Activated naive CD8-positive, alpha-beta T cell (primary cell): ENCODE results near the gene TNFRSF18.

ENCODE experiments used
- H3K27ac Mint-ChIP-seq: one replicate; pipeline ENCODE4 v1.8.0; 2021; ENCODE audit warnings: mixed read lengths
- H3K27me3 Mint-ChIP-seq: one replicate; pipeline ENCODE4 v1.8.0; 2021; ENCODE audit warnings: mixed read lengths
- H3K36me3 Mint-ChIP-seq: one replicate; pipeline ENCODE4 v1.8.0; 2021; ENCODE audit warnings: mixed read lengths
- H3K4me1 Mint-ChIP-seq: one replicate; pipeline ENCODE4 v1.8.0; 2021; ENCODE audit warnings: low read depth, mixed read lengths
- H3K4me3 Mint-ChIP-seq: one replicate; pipeline ENCODE4 v1.8.0; 2021; ENCODE audit warnings: mild to moderate bottlenecking, mixed read lengths
- H3K9me3 Mint-ChIP-seq: one replicate; pipeline ENCODE4 v1.8.0; 2021; ENCODE audit warnings: low read depth, mixed read lengths

The TNFRSF18 gene

DNA sequence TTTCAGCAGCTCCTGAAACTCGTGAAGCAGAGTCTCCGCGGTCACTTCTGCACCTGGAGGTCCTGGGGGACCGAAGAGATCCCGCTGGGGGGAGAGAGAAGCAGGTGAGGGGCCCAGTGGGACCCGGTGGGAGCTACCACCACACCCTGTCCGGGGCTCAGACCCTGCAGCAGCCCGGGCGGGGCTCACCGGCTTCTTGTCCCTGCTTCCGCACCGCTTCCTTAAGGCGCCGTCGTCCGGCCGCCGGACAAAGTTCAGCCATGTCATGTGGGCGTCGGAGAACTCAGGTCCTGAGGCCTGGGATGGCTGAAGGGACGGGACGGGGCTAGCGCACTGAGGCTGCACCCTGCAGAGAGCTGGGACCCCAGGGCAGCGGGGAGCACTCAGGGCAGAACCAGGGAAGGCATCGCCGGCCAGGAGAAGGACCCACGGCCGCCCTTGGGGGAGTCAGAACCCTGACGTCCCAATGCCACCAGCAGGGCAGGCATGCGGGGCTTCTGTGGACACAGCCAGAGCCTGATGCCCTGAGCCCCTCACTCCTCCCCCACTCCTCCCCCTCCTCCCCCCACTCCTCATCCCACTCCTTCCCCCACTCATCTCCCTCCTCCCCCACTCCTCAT lies 37.9 kb upstream of the TNFRSF18 start:
- Mint-ChIP-seq H3K4me3 (no peak overlapping the region), H3K9me3 (no peaks in the 10 kb centered on the region), H3K4me1 (no peaks in the 10 kb centered on the region), H3K36me3 (no peaks in the 10 kb centered on the region), H3K27me3 (no peaks in the 10 kb centered on the region), H3K27ac (no peak overlapping the region)

DNA sequence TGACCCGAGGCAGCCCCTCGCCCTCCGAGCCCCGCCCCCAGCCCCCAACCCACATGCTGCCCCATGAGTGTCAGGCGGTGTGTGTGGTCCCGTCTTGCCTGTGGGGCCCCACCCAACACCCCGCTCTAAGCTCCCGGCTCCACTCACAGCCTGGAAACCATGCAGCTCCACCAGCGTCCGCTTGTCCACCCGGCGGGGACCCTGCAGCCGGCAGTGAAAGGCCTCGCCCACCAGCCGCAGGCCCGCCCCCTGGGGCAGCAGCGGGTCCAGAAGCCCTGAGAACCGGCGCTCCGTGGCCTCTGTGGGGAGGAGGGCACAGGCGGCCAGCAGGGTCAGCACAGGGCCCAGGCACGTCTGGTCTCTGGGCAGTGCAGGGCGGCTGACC lies 37.4 kb upstream of the TNFRSF18 start:
- H3K27ac Mint-ChIP-seq: no peak overlapping the region
- H3K4me3 Mint-ChIP-seq: no peak overlapping the region
- H3K27me3 Mint-ChIP-seq: no peaks in the 10 kb centered on the region
- H3K9me3 Mint-ChIP-seq: no peaks in the 10 kb centered on the region
- no peaks in the 10 kb centered on the region for H3K36me3 Mint-ChIP-seq
- H3K4me1 Mint-ChIP-seq: no peaks in the 10 kb centered on the region

DNA sequence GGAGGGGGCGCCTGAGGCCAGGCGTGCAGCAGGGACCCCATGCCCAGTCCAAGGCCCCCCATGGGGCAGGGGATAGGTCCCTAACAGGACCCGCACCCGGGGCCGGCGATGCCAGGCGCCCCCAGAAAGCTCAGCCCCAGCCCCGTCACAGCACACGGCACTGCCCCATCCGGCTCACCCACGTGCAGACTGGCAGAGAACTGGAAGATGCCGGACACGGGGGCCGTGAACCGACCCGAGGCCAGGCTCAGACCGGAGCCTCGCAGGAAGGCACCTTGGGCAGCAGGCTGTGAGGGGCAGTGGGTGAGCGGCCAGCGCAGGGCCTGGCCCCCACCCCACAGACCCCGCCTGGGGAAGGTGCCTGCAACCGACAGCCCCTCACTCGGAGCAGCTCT lies 36.9 kb upstream of the TNFRSF18 start:
- Mint-ChIP-seq H3K4me1 (no peaks in the 10 kb centered on the region), H3K9me3 (no peaks in the 10 kb centered on the region), H3K4me3 (no peak overlapping the region), H3K36me3 (no peaks in the 10 kb centered on the region), H3K27me3 (no peaks in the 10 kb centered on the region), H3K27ac (no peak overlapping the region)

DNA sequence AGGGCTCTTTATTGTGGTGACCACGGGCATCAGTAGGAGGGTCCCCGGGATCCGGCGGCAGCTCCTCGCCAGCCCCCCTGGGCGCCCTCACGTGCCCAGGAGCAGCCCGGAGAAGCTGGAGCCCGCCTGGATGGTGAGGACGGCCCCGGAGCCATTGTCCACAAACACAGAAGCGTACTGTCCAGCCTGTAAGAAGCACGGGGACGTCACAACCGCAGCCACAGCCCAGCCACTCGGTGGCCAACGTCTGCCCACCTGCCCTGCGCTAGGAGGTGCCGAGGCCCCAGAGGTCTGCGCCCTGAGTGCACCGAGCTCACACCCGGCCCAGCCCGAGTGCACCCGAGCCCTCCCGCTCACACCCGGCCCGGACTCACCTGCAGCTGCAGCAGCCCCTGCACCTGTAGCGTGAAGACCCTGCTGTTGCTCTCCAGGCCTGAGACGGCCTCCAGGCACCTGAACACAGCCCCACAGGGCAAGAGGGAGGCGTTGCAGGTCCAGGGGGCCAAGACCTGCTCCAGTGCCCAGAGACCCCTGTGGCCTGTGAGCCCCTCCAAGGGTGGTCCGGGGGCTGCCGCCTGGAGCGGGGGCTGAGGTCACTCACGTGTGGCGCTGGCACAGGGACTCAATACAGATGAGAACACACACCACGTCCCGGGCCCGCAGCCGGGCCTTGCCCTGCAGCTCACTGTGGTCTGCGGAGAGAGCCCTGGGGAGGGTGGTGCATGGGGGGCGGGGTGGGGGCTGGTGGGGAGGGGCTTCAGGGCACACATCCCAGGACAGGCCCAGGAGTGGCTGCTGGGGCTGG lies 36.3 kb upstream of the TNFRSF18 start:
- Mint-ChIP-seq H3K27me3 (no peaks in the 10 kb centered on the region), H3K4me3 (no peak overlapping the region), H3K4me1 (no peaks in the 10 kb centered on the region), H3K36me3 (no peaks in the 10 kb centered on the region), H3K9me3 (no peaks in the 10 kb centered on the region), H3K27ac (no peak overlapping the region)

DNA sequence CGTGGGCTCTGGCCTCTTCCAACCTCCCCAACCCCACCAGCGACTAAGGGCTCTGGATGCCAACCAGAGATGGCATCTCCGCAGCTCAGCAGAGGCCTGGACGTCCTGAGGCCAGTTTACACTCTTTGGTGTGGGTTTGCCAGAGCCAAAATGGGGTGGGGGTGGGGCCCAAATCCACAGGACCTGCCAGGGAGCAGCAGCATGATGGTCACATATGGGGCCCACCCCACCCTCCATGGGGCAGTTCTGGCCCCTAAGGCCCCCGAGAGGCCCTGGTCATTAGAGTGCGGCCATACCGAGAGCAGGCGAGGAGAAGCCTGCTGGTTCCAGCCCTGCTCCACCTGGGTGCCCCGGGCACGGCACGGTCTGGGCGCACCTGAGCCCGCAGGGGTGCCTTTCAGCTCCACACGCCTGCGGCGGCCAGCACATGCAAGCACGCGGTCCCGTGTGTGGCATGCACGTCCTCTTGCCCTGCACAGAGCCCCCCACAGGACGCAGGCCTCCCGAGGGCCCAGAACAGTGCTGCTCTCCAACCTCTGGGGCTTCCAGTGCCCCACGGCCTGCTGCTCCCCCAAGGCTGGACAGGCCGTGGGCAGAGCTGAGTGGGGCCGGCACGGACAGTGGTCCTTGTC lies 35.3 kb upstream of the TNFRSF18 start:
- H3K27me3 Mint-ChIP-seq: no peaks in the 10 kb centered on the region
- H3K9me3 Mint-ChIP-seq: no peaks in the 10 kb centered on the region
- H3K4me3 Mint-ChIP-seq: no peak overlapping the region
- H3K27ac Mint-ChIP-seq: no peak overlapping the region
- H3K4me1 Mint-ChIP-seq: no peaks in the 10 kb centered on the region
- no peaks in the 10 kb centered on the region for H3K36me3 Mint-ChIP-seq

DNA sequence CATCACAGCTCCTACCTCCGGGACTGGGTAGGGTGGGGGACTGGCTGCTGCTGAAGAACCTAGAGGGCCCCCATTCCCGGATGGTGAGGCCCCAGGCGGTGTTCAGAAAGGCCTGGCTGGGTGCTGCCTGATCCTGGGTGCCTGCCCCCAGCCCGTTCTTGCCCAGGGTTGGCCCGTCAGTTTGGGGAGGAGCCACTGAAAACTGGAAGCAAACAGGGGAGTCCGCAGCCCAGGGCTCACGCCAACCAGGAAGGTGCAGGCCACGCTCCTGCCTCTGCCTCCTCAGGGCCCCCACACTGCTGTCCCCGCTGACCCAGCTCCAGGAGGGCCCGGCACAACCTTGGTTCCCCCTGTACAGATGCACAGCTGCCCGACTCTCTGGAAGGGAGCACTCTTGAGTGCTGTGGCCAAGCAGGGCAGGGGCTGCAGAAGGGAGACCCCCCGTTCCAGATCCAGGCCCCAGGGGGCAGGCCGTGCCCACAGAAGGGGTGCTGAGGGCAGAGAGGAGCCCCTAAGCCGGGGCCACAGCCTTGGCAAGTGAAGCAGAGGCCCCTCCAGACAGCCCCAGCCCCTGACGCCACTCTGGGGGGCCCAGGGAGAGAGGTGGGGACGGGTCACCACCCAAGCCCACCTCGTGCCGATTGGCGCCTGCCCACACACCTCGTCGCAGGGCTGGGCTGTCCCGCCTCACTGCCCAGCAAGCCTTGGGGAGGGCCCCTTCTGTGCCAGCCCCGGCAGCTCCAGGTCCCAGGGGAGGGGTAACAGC lies 34.6 kb upstream of the TNFRSF18 start:
- H3K9me3 Mint-ChIP-seq: no peaks in the 10 kb centered on the region
- H3K4me3 Mint-ChIP-seq: no peak overlapping the region
- H3K27ac Mint-ChIP-seq: no peak overlapping the region
- no peaks in the 10 kb centered on the region for H3K4me1 Mint-ChIP-seq
- no peaks in the 10 kb centered on the region for H3K27me3 Mint-ChIP-seq
- no peaks in the 10 kb centered on the region for H3K36me3 Mint-ChIP-seq

DNA sequence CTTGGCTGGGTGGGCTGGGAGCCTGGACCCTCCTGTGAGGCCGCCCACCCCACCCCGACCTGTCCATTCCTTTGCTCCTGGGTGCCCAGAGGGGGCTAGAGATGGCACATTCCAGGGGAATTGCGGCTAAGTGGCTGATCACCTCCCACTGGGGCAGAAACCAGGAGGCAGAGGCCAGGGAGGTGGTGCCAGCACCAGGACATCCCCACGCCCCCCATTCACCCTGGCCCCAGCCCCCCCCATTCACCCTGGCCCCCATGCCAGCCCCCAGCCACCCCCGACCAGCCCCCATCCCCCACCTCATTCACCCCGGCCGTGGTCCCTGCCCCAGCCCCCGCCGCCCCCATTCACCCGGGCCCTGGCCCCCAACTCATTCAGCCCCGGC lies 33.9 kb upstream of the TNFRSF18 start:
- Mint-ChIP-seq H3K27ac (no peak overlapping the region), H3K27me3 (no peaks in the 10 kb centered on the region), H3K4me1 (no peaks in the 10 kb centered on the region), H3K4me3 (no peak overlapping the region), H3K36me3 (no peaks in the 10 kb centered on the region), H3K9me3 (no peaks in the 10 kb centered on the region)

DNA sequence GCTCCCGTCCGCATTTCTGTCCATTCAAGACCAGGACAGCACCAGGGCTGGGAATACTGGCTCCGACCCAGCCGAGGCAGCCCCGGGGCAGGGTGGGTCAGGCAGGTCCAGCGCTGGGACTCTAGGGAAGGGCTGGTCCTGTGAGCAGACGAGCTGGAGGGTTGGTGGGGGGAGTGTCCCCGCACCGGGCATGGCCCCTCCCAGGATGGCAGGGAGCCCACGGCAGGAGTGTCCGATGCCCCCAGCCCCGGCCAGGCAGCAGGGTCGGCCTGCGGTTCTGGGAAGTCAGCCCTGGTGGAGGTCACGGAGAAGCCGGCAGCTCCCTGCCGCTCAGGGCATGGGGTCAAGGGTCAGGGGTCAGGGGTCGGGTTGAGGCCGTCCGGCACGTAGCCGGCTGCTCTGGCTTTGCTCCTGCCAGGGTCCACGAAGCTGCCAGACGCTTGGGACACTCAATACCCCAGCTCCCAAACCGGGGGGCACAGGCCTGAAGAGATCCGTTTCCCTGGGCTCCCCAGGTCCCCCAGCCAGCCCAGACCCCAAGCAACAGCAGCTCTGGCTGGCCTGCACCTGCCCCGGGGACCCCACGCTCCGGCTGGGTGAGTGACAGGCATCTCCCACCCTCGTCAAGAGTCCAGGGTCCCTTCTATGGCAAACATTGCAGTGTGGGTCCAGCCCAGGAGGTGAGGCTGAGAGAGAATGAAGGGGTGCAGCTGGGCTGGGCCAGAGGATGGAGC lies 33.4 kb upstream of the TNFRSF18 start:
- H3K9me3 Mint-ChIP-seq: no peaks in the 10 kb centered on the region
- H3K4me3 Mint-ChIP-seq: no peak overlapping the region
- no peaks in the 10 kb centered on the region for H3K27me3 Mint-ChIP-seq
- H3K36me3 Mint-ChIP-seq: no peaks in the 10 kb centered on the region
- H3K4me1 Mint-ChIP-seq: no peaks in the 10 kb centered on the region
- no peak overlapping the region for H3K27ac Mint-ChIP-seq

DNA sequence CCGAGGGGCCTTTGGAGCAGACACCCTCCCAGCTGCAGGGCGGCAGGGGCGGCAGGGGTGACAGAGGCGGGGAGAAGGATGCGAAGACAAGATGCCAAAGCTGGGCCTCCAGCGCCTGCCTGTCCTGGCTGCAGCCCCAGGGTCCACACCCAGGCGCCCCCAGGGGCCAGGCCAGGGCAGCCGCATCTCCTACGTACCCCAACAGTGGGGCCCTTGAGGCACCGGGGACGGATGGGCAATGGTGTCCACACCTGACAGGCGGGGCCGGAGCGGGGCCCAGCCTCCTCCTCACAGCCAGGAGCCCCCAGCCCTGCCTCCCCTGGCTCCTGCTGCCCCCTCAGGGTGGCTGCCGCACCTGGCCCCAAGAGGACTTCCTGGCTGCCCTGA lies 32.8 kb upstream of the TNFRSF18 start:
- Mint-ChIP-seq H3K4me3 (no peak overlapping the region), H3K9me3 (no peaks in the 10 kb centered on the region), H3K4me1 (peaks cover 5% of the 10 kb centered on the region), H3K36me3 (no peaks in the 10 kb centered on the region), H3K27ac (no peak overlapping the region), H3K27me3 (no peaks in the 10 kb centered on the region)

DNA sequence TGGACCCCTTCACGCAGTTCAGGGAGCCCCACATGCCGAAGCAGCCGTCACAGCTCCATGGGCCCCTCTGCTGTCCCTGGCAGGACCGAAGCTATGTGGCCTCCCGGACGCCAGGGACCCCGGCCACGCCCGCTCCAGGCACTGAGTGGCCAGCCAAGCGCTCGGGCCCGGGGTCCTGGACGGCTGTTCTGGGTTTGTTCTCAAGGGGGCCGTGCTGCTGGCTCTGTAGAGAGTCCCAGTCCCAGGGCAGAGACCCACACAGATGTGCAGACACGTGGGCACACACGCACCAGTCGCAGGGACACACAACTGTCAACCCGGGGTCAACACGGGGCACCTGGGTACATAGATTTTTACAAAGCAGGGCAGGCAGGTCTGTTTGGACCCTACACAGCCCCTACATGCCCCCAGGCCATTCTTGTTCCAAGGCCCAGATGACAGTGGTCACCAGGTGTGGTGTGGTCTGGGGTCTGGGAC lies 32.3 kb upstream of the TNFRSF18 start:
- peaks cover 10% of the 10 kb centered on the region for H3K4me1 Mint-ChIP-seq

DNA sequence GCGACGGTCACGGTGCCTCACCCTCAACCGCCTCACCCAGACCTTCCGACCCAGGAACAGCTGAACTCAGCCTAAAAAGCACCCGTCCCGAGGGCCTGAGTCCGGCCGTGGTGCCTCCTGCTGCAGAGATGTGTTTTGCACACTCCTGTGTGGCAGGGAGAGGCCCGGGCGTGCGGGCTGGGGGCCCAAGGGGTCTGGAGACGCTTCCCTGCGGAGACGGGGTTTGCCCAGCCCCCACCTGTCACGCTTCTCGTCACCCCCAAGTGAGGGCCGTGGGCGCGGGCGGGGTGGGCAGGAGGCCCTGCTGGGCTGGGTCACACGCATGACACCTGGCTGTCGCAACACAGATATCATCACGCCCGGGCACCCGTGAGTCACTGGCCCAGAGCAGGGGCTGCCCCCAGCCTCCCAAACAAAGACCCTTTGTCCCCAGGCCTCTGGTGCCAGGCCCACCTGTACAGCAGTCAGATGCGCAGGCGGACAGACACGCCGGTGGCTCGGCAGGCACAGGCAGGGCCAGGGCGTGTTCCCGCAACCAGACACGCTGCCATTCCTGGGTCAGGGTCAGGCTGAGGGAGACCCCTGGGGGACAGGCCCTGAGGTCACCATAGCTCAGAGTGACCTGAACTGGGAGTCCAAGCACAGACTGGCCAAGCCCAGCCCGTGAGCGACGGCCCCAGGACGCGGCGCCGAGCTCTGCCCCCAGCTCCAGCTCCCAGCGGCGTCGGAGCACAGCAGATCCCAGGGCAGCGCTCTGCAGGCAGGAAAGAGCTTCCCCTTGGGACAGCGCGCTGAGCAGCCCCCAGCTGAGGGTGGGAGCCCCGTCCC lies 31.7 kb upstream of the TNFRSF18 start:
- Mint-ChIP-seq H3K4me3 (no peak overlapping the region), H3K27ac (no peak overlapping the region), H3K36me3 (peaks cover 4% of the 10 kb centered on the region), H3K4me1 (peaks cover 14% of the 10 kb centered on the region), H3K9me3 (no peaks in the 10 kb centered on the region), H3K27me3 (no peaks in the 10 kb centered on the region)

More for the DNA sequence above, 32.3 kb upstream of the TNFRSF18 start:
- H3K36me3 Mint-ChIP-seq: no peaks in the 10 kb centered on the region
- no peaks in the 10 kb centered on the region for H3K9me3 Mint-ChIP-seq
- no peaks in the 10 kb centered on the region for H3K27me3 Mint-ChIP-seq
- H3K27ac Mint-ChIP-seq: no peak overlapping the region
- H3K4me3 Mint-ChIP-seq: no peak overlapping the region

DNA sequence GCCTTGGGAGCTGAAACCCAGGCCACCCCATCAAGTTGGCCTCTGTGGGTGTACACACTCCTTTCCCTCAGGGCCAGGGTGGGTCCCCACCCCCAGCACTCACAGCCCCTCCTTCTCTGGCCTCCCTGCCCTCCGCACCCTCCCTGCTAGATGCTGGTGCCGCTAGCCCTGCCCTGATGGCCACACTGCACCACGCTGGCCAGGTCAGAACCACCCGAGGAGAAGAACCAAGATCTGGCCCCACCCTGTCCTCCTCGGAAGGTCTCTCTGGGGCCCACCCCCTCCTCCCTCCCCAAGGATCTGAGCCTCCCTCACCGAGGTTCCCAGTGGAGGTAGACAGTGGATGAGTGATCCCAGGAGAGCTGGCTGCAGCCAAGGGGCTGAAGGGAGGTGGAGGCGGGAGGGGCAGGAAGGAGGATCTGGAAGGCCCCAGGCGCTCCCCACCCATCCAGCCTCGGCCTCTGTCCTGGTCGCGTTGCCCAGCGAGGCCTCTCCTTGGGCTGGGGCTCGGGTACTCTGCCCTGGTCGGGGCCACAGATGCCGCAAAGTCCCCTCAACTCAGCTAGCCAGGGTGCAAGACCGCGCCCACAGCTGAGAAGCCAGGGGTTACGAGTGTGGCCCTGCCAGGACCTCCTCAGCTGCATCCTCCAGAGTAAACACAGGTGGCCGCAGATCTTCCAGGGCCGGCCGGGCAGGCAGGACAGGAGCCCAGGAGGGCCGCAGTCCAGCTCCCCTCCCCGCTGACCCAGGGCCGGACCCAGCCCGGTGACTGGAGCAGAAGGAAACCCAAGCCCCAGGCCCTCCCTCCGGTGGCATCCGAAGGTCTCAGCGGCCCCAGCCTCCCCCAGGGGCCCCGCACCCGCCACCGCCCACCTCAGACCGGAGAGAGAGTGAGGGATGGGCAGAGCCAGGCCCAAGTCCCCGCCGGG lies 30.8 kb upstream of the TNFRSF18 start:
- Mint-ChIP-seq H3K4me1 (peaks cover 14% of the 10 kb centered on the region), H3K27me3 (no peaks in the 10 kb centered on the region), H3K36me3 (peaks cover 4% of the 10 kb centered on the region), H3K27ac (no peak overlapping the region), H3K4me3 (no peak overlapping the region), H3K9me3 (no peaks in the 10 kb centered on the region)

DNA sequence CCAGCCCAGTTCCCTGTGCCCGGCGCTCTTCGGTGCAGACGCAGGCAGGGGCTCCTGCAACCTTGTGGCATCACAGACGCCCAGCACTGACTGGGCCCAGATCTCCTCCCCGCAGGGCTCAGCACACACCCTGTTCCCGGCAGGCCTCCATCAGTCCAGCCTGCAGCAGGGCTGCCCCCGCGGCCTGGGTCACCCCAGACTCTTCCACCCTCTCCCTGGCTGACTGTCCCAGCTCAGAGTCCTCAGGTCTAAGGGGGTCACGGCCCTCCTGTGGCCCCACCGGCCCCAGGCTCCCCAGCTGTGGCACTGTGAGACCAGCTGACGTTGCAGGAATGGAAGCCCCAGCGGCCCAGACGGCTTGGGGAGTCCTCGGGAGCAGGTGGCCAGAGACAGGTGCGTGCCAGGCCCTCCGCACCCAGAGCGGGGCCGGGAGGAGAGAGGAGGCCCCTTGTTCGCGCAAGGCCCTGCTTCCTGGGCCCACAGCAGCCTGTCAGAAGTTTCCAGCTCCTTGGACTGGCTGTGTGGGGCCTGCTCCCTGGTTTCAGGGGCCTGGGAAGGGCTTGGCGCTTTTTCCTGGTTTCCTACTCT lies 29.9 kb upstream of the TNFRSF18 start:
- peaks cover 14% of the 10 kb centered on the region for H3K4me1 Mint-ChIP-seq
- no peaks in the 10 kb centered on the region for H3K27me3 Mint-ChIP-seq
- H3K4me3 Mint-ChIP-seq: no peak overlapping the region
- H3K9me3 Mint-ChIP-seq: no peaks in the 10 kb centered on the region
- H3K27ac Mint-ChIP-seq: no peak overlapping the region
- H3K36me3 Mint-ChIP-seq: peaks cover 4% of the 10 kb centered on the region
